Suprapubic skin (tissue), 4 donors: ENCODE measurements around the gene KLHL26. TPM values are rescaled to one million over a fixed set of nuclear protein-coding genes. Genes with fewer than 3 reads are reported as not detected.

ENCODE experiments used
- DNase-seq, 2 donors: peaks; one replicate each; pipeline ENCODE4 v3.0.0-alpha.2; 2019; ENCODE audit warnings: low spot score in 2 of 2
- H3K27ac ChIP-seq: fragments of 200-600 bp; sonication (generic); one replicate; pipeline ENCODE4 v1.5.1; 2019
- H3K27me3 ChIP-seq: fragments of 200-600 bp; sonication (generic); one replicate; pipeline ENCODE4 v1.5.1; 2019
- H3K36me3 ChIP-seq: fragments of 200-600 bp; sonication (generic); one replicate; pipeline ENCODE4 v1.5.1; 2019
- H3K4me1 ChIP-seq: fragments of 200-600 bp; sonication (generic); one replicate; pipeline ENCODE4 v1.5.1; 2019
- H3K4me3 ChIP-seq: fragments of 200-600 bp; sonication (generic); one replicate; pipeline ENCODE4 v1.5.1; 2019; ENCODE audit warnings: mild to moderate bottlenecking
- H3K9me3 ChIP-seq: fragments of 200-600 bp; sonication (generic); one replicate; pipeline ENCODE4 v1.5.1; 2019
- CTCF ChIP-seq, 2 donors: fragments of 200-600 bp in 1 of 2; fragments of 450-650 bp in 1 of 2; sonication (generic) in 1 of 2; IDR thresholded peaks; one replicate each; pipeline ENCODE4 v1.5.1; 2016 to 2019; ENCODE audit warnings: antibody characterized with exemption in 2 of 2, mild to moderate bottlenecking in 1 of 2, moderate library complexity in 1 of 2
- EP300 ChIP-seq: sonication (generic); formaldehyde crosslinking; IDR thresholded peaks from one replicate; pipeline ENCODE4 v1.6.1; 2017; ENCODE audit warnings: antibody characterized with exemption
- POLR2A ChIP-seq, 2 donors: fragments of 450-650 bp; IDR thresholded peaks; one replicate each; pipeline ENCODE4 v1.6.1; 2017; ENCODE audit warnings: antibody characterized with exemption in 2 of 2, mild to moderate bottlenecking in 2 of 2, moderate library complexity in 2 of 2
- POLR2AphosphoS5 ChIP-seq, 3 donors: sonication (generic); formaldehyde crosslinking; IDR thresholded peaks; one replicate each; pipeline ENCODE4 v1.6.1; 2017; ENCODE audit warnings: antibody characterized with exemption in 3 of 3
- WGBS: methylation state at CpG from one replicate; pipeline ENCODE4 v1.1.5; 2018; 5-methylcytosine and 5-hydroxymethylcytosine counted together
- total RNA-seq, 4 donors: library from RNA; depleted of rRNA; stranded (reverse); fragments of >200 nt; gene quantifications; one replicate each; pipeline ENCODE4 v1.1.0, GENCODE V29; 2016

KLHL26 gene
- total RNA-seq, 4 donors from 2014 or later, result 6.9 to 26.5 (median 11.5) TPM

GRCh38 chr19:18637673-18638630, 1.1 kb downstream of the KLHL26 start:
- peak overlapping the region; percentile 83 for H3K27ac ChIP-seq
- no peaks in the 10 kb centered on the region for H3K9me3 ChIP-seq
- H3K36me3 ChIP-seq, result no peaks in the 10 kb centered on the region
- no peak for DNase-seq
- no peaks in the 10 kb centered on the region for H3K27me3 ChIP-seq
- WGBS, result 14% methylated on average over 3 of the region's 3 CpGs
- peaks cover 36% of the 10 kb centered on the region for H3K4me1 ChIP-seq
- H3K4me3 ChIP-seq, result peak overlapping the region; percentile 79
- TF ChIP-seq POLR2AphosphoS5 (IDR thresholded peaks at IDR 0.05) (no peak), CTCF (IDR thresholded peaks at IDR 0.05) (no peak), POLR2A (IDR thresholded peaks at IDR 0.05) (no peak), EP300 (no peak)

GRCh38 chr19:18639706-18640243, 2.9 kb downstream of the KLHL26 start:
- WGBS, result 78% methylated on average over 8 of the region's 8 CpGs
- Histone ChIP-seq H3K36me3 (no peaks in the 10 kb centered on the region), H3K4me1 (peaks cover 38% of the 10 kb centered on the region), H3K27me3 (no peaks in the 10 kb centered on the region), H3K27ac (no peak overlapping the region), H3K9me3 (no peaks in the 10 kb centered on the region), H3K4me3 (no peak overlapping the region)
- DNase-seq, result no peak
- TF ChIP-seq CTCF (IDR thresholded peaks at IDR 0.05) (no peak), EP300 (no peak), POLR2A (IDR thresholded peaks at IDR 0.05) (no peak), POLR2AphosphoS5 (IDR thresholded peaks at IDR 0.05) (no peak)

- TF ChIP-seq EP300 (no peak), POLR2AphosphoS5 (IDR thresholded peaks at IDR 0.05) (no peak), CTCF (IDR thresholded peaks at IDR 0.05) (no peak), POLR2A (IDR thresholded peaks at IDR 0.05) (no peak)
- peaks cover 27% of the 10 kb centered on the region for H3K4me1 ChIP-seq
- DNase-seq, result no peak
- H3K27ac ChIP-seq, result peak overlapping the region; percentile 34
- no peaks in the 10 kb centered on the region for H3K36me3 ChIP-seq
- no peaks in the 10 kb centered on the region for H3K9me3 ChIP-seq
- 58% methylated on average over 15 of the region's 15 CpGs for WGBS
- H3K27me3 ChIP-seq, result no peaks in the 10 kb centered on the region
- H3K4me3 ChIP-seq, result peak overlapping the region; percentile 26
Observed at GRCh38 chr19:18644196-18645034, 7.6 kb downstream of the KLHL26 start.

GRCh38 chr19:18645035-18645511, 8.2 kb downstream of the KLHL26 start:
- WGBS, result 61% methylated on average over 11 of the region's 13 CpGs
- peaks cover 34% of the 10 kb centered on the region for H3K4me1 ChIP-seq
- no peaks in the 10 kb centered on the region for H3K36me3 ChIP-seq
- H3K4me3 ChIP-seq, result peak overlapping the region; percentile 26
- H3K27ac ChIP-seq, result peak overlapping the region; percentile 34
- H3K9me3 ChIP-seq, result no peaks in the 10 kb centered on the region
- no peak for DNase-seq
- TF ChIP-seq CTCF (IDR thresholded peaks at IDR 0.05), result no peak
- no peak for TF ChIP-seq POLR2AphosphoS5 (IDR thresholded peaks at IDR 0.05)
- no peak for TF ChIP-seq EP300
- no peak for TF ChIP-seq POLR2A (IDR thresholded peaks at IDR 0.05)
- H3K27me3 ChIP-seq, result no peaks in the 10 kb centered on the region
